ENCODE data around the gene EML4.

- TF ChIP-seq CTCF (conservative IDR thresholded peaks at IDR 0.05; ENCODE audit: low read depth, low read length) (no peak), EZH2 (IDR thresholded peaks at IDR 0.05; ENCODE audit: low read length, unreplicated experiment) (no peak)
Measured at GRCh38 chr2:42254186-42254895, 85.2 kb downstream of the EML4 start.
